Posterior cingulate gyrus (tissue), 11 donors: ENCODE data around the gene NDFIP2.
"Not testable (repeated sequence)": the region's sequence is repeated elsewhere in the genome, so short reads cannot be mapped to it uniquely, and the experiment has no call there.

Experiments
- DNase-seq, 10 donors: peaks; one replicate each; pipeline versions ENCODE4 v3.0.0 to v3.0.0-alpha.2; 2020 to 2021; ENCODE audit warnings: mixed read lengths in 3 of 10
- intact Hi-C: fragments of 100-400 bp; cut with DNase I; formaldehyde crosslinking; loops from one replicate; pipeline ENCODE4 v1.15.1; 2023

NDFIP2 gene

DNA sequence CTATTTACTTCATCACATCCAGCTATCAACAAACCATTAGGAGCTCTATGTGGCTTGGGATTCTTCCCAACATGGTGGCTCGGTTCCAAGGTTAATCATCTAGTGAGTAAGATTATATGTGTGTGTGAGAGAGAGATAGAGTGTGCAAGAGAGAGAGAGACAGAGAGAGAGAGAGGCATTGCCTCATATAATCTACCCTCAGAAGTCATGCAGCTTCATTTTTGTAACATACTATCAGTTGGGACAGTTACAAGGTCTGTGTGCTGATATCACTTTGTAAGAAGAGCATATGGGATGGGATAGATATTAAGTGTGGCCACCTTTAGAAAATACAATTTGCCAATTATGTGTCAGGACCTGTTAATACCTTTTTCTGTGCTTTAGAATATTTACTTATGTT lies 104.1 kb downstream of the NDFIP2 start:
- DNase-seq: no peak
- intact Hi-C loops: no loop called here

- no peak for DNase-seq
Measured at GRCh38 chr13:79589603-79590393, 108.8 kb downstream of the NDFIP2 start.

DNA sequence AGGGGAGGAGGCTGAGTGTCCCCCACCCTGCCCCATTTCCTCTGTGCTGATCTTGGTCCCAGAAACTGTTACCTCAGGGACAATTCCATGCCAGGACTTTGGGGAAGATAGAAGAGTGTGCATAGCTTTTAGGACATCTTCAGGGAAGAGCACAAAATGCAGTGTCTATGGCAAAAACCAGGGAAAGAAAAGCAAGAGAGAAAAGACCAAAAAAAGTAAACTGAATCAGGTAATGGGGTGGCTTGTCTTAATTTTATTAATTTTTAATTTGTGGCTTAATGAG lies 109.4 kb downstream of the NDFIP2 start:
- no peak for DNase-seq
- intact Hi-C loops: no loop called here

More at GRCh38 chr13:79589603-79590393, 108.8 kb downstream of the NDFIP2 start:
- intact Hi-C loops: no loop called here

DNA sequence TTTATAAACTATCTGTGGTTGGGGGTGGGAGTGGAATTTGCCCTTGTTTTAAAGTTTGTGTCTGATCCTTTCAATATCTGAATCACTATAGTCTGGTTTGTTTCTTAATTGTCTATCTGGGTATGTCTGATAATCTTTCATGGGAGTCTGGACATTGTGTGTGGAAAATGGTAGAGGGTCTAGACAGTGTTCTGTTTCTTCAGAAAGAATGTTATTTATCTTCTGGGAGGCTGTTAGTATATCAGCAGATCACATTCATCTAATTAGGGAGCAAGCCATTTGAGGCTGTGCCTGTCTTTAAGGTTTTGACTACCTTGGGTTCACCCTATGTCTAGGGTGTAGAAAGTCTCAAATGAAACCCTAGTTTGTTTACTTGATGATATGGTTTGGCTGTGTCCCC lies 110.5 kb downstream of the NDFIP2 start:
- DNase-seq: no peak
- intact Hi-C loops: no loop called here

GRCh38 chr13:79593121-79593520 lies 112.2 kb downstream of the NDFIP2 start:
- DNase-seq: no peak
- intact Hi-C loops: no loop called here

- intact Hi-C loops: no loop called here
- no peak for DNase-seq
Measured at GRCh38 chr13:79593641-79594275, 112.8 kb downstream of the NDFIP2 start.

- intact Hi-C loops: not testable (repeated sequence)
- DNase-seq: peak in 1 of 10 donors; percentile 52
Measured at GRCh38 chr13:79600146-79600545, 119.2 kb downstream of the NDFIP2 start.

DNA sequence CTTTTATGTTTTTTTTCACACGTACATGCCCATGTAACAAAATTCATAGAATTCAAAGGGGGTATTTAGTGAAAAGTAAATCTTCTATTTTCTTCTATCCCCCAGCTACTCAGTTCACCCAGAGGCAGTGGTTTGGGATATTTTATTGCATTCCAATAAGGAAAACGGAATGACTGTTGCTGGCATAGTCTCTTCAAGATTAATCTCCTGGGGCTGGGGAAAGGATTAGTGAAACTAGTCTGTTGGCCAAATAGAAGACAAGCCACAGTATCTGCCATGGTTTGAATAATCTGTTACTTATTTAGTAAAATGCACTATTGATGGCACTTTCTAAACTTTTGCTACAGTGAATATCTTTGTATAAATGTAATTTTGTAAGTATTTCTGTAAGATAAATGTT lies 122.0 kb downstream of the NDFIP2 start:
- intact Hi-C loops: no loop called here
- DNase-seq: no peak

- intact Hi-C loops: no loop called here
- no peak for DNase-seq
Measured at GRCh38 chr13:79604752-79605151, 123.8 kb downstream of the NDFIP2 start.
